PC-3 (cell line): ENCODE results near the gene ECD. TPM values are rescaled to one million over a fixed set of nuclear protein-coding genes. Genes with fewer than 3 reads are reported as not detected.

Experiments used
- ATAC-seq: fragments of 200-7000 bp; cut with Tn5 transposase; 2 replicates; pipeline ENCODE4 v1.9.1; 2020; ENCODE audit warnings: mild to moderate bottlenecking, moderate library complexity
- BruUV-seq: library from RNA; stranded (reverse); fragments of 400-500 nt; replicated peaks from 2 replicates; lab custom pipeline; 2021; lab: Mats Ljungman, UMichigan
- CTCF ChIA-PET: fragments of 300-600 bp; sonication (Branson Sonifier 250); formaldehyde crosslinking; loops from one replicate; lab custom pipeline; 2022; ENCODE audit warnings: antibody characterized with exemption; lab: Charles Lee
- POLR2A ChIA-PET: fragments of 300-600 bp; sonication (Branson Sonifier 250); formaldehyde crosslinking; loops from one replicate; lab custom pipeline; 2022; ENCODE audit warnings: antibody characterized with exemption; ENCODE audit not compliant: unreplicated experiment; lab: Charles Lee
- DNase-seq: peaks from one replicate; pipeline ENCODE4 v3.0.0-alpha.2; 2015
- H2AFZ ChIP-seq: fragments of 300-600 bp; sonication (generic); 2 replicates; pipeline ENCODE4 v1.6.0; 2016; ENCODE audit warnings: antibody characterized with exemption, low read length
- H3F3A ChIP-seq: fragments of 300-600 bp; sonication (generic); one replicate; pipeline ENCODE4 v1.6.0; 2017; ENCODE audit warnings: antibody characterized with exemption, low read length, control low read depth, mild to moderate bottlenecking; ENCODE audit not compliant: unreplicated experiment
- H3K27ac ChIP-seq: fragments of 300-600 bp; sonication (generic); 2 replicates; pipeline ENCODE4 v1.5.1; 2016; ENCODE audit warnings: mild to moderate bottlenecking, low read length
- H3K27me3 ChIP-seq: fragments of 300-600 bp; sonication (generic); 2 replicates; pipeline ENCODE4 v1.6.1; 2016; ENCODE audit warnings: low read length, mixed read lengths
- H3K36me3 ChIP-seq: fragments of 300-600 bp; sonication (generic); 2 replicates; pipeline ENCODE4 v1.6.1; 2016; ENCODE audit warnings: low read depth, mixed run types, low read length, mixed read lengths
- H3K4me1 ChIP-seq: fragments of 300-600 bp; sonication (generic); 2 replicates; pipeline ENCODE4 v1.5.1; 2016; ENCODE audit warnings: low read length; ENCODE audit not compliant: insufficient read depth
- H3K4me2 ChIP-seq: fragments of 300-600 bp; sonication (generic); 2 replicates; pipeline ENCODE4 v1.6.0; 2016; ENCODE audit warnings: low read length
- H3K4me3 ChIP-seq: fragments of 300-600 bp; sonication (generic); 2 replicates; pipeline ENCODE4 v1.5.1; 2016; ENCODE audit warnings: mild to moderate bottlenecking, low read length, mixed read lengths
- H3K79me2 ChIP-seq: fragments of 300-600 bp; sonication (generic); 2 replicates; pipeline ENCODE4 v1.6.1; 2017; ENCODE audit warnings: low read length, mixed read lengths
- H3K9ac ChIP-seq: fragments of 300-600 bp; sonication (generic); 2 replicates; pipeline ENCODE4 v1.6.0; 2016; ENCODE audit warnings: mild to moderate bottlenecking, low read length
- H3K9me2 ChIP-seq: fragments of 300-600 bp; sonication (generic); replicated peaks from 2 replicates; pipeline ENCODE4 v1.6.1; 2016; ENCODE audit warnings: mixed run types, low read length, mixed read lengths
- H3K9me3 ChIP-seq: fragments of 300-600 bp; sonication (generic); 2 replicates; pipeline ENCODE4 v1.6.1; 2016; ENCODE audit warnings: low read length, mixed read lengths
- H4K20me1 ChIP-seq: fragments of 300-600 bp; sonication (generic); 2 replicates; pipeline ENCODE4 v1.6.1; 2016; ENCODE audit warnings: low read length, mixed read lengths
- CTCF ChIP-seq: fragments of 300-600 bp; sonication (generic); conservative IDR thresholded peaks from 2 replicates; pipeline ENCODE4 v1.5.1; 2017; ENCODE audit warnings: antibody characterized with exemption, low read depth, mild to moderate bottlenecking, low read length
- EZH2 ChIP-seq: fragments of 300-600 bp; sonication (generic); IDR thresholded peaks from one replicate; pipeline ENCODE4 v1.6.1; 2017; ENCODE audit warnings: antibody characterized with exemption, mild to moderate bottlenecking, low read length; ENCODE audit not compliant: unreplicated experiment
- EZH2phosphoT487 ChIP-seq: fragments of 300-600 bp; sonication (generic); IDR thresholded peaks from 2 replicates; pipeline ENCODE4 v1.6.1; 2018; ENCODE audit warnings: mild to moderate bottlenecking, antibody characterized with exemption, low read length, borderline replicate concordance
- intact Hi-C: fragments of 100-400 bp; cut with micrococcal nuclease; formaldehyde crosslinking; loops from 2 replicates; pipeline ENCODE4 v1.9.0; 2023
- total RNA-seq: library from RNA; depleted of rRNA; stranded (reverse); fragments of >200 nt; gene quantifications from 2 replicates; pipeline ENCODE4 v1.2.3, GENCODE V29; 2014

The ECD gene
- total RNA-seq, 1 experiment from 2014 or later: 108 TPM

- ATAC-seq (no peak), DNase-seq (no peak)
- H4K20me1 ChIP-seq: no peaks in the 10 kb centered on the region
- H3K9me2 ChIP-seq: no peaks in the 10 kb centered on the region
- no peaks in the 10 kb centered on the region for H3F3A ChIP-seq
- H3K4me1 ChIP-seq: no peaks in the 10 kb centered on the region; the same call in 1 of the 2 replicates
- CTCF ChIA-PET: interaction anchor here (0.5 to 0.6 kb wide), 2 partner anchors 112 to 409 kb away, joined by 3 read pairs; no protein-coding TSS in a partner anchor
- no peak overlapping the region for H2AFZ ChIP-seq
- no peak overlapping the region for H3K9ac ChIP-seq
- POLR2A ChIA-PET: interaction anchor here (0.6 kb wide), 1 partner anchor 373 kb away, joined by 6 read pairs; no protein-coding TSS in a partner anchor
- H3K4me3 ChIP-seq: no peak overlapping the region
- no peak for TF ChIP-seq CTCF
- TF ChIP-seq EZH2: no peak
- TF ChIP-seq EZH2phosphoT487: no peak
- H3K79me2 ChIP-seq: no peaks in the 10 kb centered on the region
- H3K27me3 ChIP-seq: no peaks in the 10 kb centered on the region
- H3K9me3 ChIP-seq: no peaks in the 10 kb centered on the region
- no peak overlapping the region for H3K27ac ChIP-seq
- no peak overlapping the region for H3K4me2 ChIP-seq
- intact Hi-C loops: no loop called here
- no TSS peak for BruUV-seq
- H3K36me3 ChIP-seq: peaks cover 11% of the 10 kb centered on the region
These were observed 43.5 kb upstream of the ECD start for GRCh38 chr10:73211106-73211811.

DNA sequence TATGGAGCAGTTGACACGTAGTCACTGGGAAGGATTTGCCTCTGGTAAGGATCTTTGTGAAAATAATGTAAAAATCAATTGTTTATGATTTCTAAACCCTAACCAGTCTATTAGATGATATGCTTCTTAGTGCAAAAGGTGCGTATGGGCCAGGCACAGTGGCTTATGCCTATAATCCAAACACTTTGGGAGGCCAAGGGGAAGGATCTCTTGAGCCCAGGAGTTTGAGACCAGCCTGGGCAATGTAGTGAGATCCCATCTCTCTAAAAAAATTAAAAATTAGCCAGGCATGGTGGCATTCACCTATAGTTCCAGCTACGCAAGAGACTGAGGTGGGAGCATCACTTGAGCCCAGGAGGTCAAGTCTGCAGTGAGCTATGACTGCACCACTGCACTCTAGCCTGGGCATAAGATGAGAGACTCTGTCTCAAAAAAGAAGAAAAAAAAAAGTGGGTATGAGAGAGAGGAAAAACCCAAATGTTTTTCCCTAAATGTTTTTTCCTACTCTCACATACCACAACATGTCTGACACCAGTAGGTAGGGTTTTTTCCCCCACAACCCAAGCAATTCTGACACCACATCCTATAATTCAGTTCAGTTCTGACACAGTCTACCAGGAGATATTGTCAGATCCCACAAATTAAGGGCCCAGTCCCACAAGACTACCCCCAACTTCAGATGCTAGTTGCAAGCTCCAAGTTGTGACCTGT lies 42.7 kb upstream of the ECD start:
- no peaks in the 10 kb centered on the region for H4K20me1 ChIP-seq
- H3K9ac ChIP-seq: no peak overlapping the region
- H3F3A ChIP-seq: no peaks in the 10 kb centered on the region
- ChIA-PET CTCF (interaction anchor here (0.5 kb wide), 1 partner anchor 112 kb away, joined by 3 read pairs; no protein-coding TSS in a partner anchor), POLR2A (no interaction called here)
- H3K9me2 ChIP-seq: no peaks in the 10 kb centered on the region
- TSS peak; percentile 9 for BruUV-seq
- no peak overlapping the region for H3K4me2 ChIP-seq
- H3K4me1 ChIP-seq: no peaks in the 10 kb centered on the region; the same call in 1 of the 2 replicates
- peaks cover 15% of the 10 kb centered on the region for H3K36me3 ChIP-seq
- intact Hi-C loops: no loop called here
- DNase-seq (no peak), ATAC-seq (no peak)
- H3K27ac ChIP-seq: no peak overlapping the region
- H3K79me2 ChIP-seq: no peaks in the 10 kb centered on the region
- no peak overlapping the region for H2AFZ ChIP-seq
- no peak overlapping the region for H3K4me3 ChIP-seq
- H3K9me3 ChIP-seq: no peaks in the 10 kb centered on the region
- TF ChIP-seq CTCF (no peak), EZH2 (no peak), EZH2phosphoT487 (no peak)
- H3K27me3 ChIP-seq: no peaks in the 10 kb centered on the region
